ENCODE results near the gene METTL16.
A peak's percentile ranks its signal among the peaks of the same experiment; 100 is the strongest.
"Not testable (repeated sequence)": the region's sequence is repeated elsewhere in the genome, so short reads cannot be mapped to it uniquely, and the experiment has no call there.

Gene METTL16

DNA sequence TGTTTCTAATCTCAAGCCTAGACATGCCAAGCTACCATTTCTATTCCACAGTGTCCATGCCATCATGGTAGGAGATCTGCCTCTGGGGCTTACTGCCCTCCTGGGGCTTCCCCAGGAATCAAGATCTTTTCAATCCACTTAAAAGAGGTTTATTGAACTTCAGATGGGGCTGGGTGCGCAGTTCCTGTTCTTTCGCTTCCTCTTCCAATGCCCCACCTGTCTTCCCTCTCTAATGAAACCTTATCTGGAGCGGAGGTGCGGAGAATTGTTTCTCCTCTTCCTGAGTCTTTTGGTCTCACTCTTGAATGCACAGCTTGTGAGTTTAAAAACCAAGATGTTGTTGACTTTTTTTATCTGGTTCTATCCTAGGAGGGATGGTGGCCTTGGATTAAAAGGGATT is 30.4 kb upstream of the METTL16 start:
- Histone ChIP-seq H3K4me3 (ENCODE audit: insufficient read depth, low read depth, low read length, poor library complexity, severe bottlenecking) (no peak overlapping the region), H3K4me1 (ENCODE audit: control insufficient read depth, insufficient read depth, low read length, poor library complexity, severe bottlenecking) (no peaks in the 10 kb centered on the region), H3K27ac (ENCODE audit: insufficient read depth, low read length, poor library complexity, severe bottlenecking) (no peak overlapping the region), H3K9me3 (ENCODE audit: control insufficient read depth, low read length) (no peaks in the 10 kb centered on the region), H3K27me3 (replicated peaks; ENCODE audit: control insufficient read depth, insufficient read depth, low read length, poor library complexity, severe bottlenecking) (no peaks in the 10 kb centered on the region), H3K36me3 (ENCODE audit: control insufficient read depth, insufficient read depth, low read length) (no peaks in the 10 kb centered on the region)
- no peak for DNase-seq

DNA sequence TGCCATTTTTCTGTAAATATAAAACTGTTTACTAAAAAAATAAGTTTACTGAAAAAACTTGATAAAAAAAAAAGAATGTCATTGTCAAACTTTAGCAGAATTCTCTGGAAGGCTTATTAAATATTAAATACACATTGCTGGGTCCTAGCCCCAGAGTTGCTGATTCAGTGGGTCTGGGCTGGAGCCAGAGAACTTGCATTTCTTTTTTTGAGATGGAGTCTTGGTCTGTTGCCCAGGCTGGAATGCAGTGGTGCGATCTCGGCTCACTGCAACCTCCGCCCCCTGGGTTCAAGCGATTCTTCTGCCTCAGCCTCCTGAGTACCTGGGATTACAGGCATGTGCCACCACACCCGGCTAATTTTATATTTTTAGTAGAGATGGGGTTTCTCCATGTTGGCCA is 25.9 kb upstream of the METTL16 start:
- not testable (repeated sequence) for H3K27ac ChIP-seq (ENCODE audit: insufficient read depth, low read length, poor library complexity, severe bottlenecking); H3K4me1 ChIP-seq (ENCODE audit: control insufficient read depth, insufficient read depth, low read length, poor library complexity, severe bottlenecking); H3K36me3 ChIP-seq (ENCODE audit: control insufficient read depth, insufficient read depth, low read length); DNase-seq; H3K27me3 ChIP-seq (replicated peaks; ENCODE audit: control insufficient read depth, insufficient read depth, low read length, poor library complexity, severe bottlenecking); H3K9me3 ChIP-seq (ENCODE audit: control insufficient read depth, low read length); H3K4me3 ChIP-seq (ENCODE audit: insufficient read depth, low read depth, low read length, poor library complexity, severe bottlenecking)

- H3K9me3 ChIP-seq (ENCODE audit: control insufficient read depth, low read length): no peaks in the 10 kb centered on the region
- H3K36me3 ChIP-seq (ENCODE audit: control insufficient read depth, insufficient read depth, low read length): no peaks in the 10 kb centered on the region
- no peak overlapping the region for H3K27ac ChIP-seq (ENCODE audit: insufficient read depth, low read length, poor library complexity, severe bottlenecking)
- DNase-seq: no peak
- H3K4me1 ChIP-seq (ENCODE audit: control insufficient read depth, insufficient read depth, low read length, poor library complexity, severe bottlenecking): no peaks in the 10 kb centered on the region
- no peak overlapping the region for H3K4me3 ChIP-seq (ENCODE audit: insufficient read depth, low read depth, low read length, poor library complexity, severe bottlenecking)
- no peaks in the 10 kb centered on the region for H3K27me3 ChIP-seq (replicated peaks; ENCODE audit: control insufficient read depth, insufficient read depth, low read length, poor library complexity, severe bottlenecking)
Observed at GRCh38 chr17:2532146-2532720, 20.5 kb upstream of the METTL16 start.

- not testable (repeated sequence) for H3K36me3 ChIP-seq (ENCODE audit: control insufficient read depth, insufficient read depth, low read length); H3K4me1 ChIP-seq (ENCODE audit: control insufficient read depth, insufficient read depth, low read length, poor library complexity, severe bottlenecking); H3K27me3 ChIP-seq (replicated peaks; ENCODE audit: control insufficient read depth, insufficient read depth, low read length, poor library complexity, severe bottlenecking); H3K27ac ChIP-seq (ENCODE audit: insufficient read depth, low read length, poor library complexity, severe bottlenecking); H3K9me3 ChIP-seq (ENCODE audit: control insufficient read depth, low read length); DNase-seq; H3K4me3 ChIP-seq (ENCODE audit: insufficient read depth, low read depth, low read length, poor library complexity, severe bottlenecking)
Observed at GRCh38 chr17:2531243-2531954, 19.7 kb upstream of the METTL16 start.

GRCh38 chr17:2521775-2522410 is 10.2 kb upstream of the METTL16 start:
- not testable (repeated sequence) for H3K9me3 ChIP-seq (ENCODE audit: control insufficient read depth, low read length); H3K27me3 ChIP-seq (replicated peaks; ENCODE audit: control insufficient read depth, insufficient read depth, low read length, poor library complexity, severe bottlenecking); H3K27ac ChIP-seq (ENCODE audit: insufficient read depth, low read length, poor library complexity, severe bottlenecking); DNase-seq; H3K36me3 ChIP-seq (ENCODE audit: control insufficient read depth, insufficient read depth, low read length); H3K4me1 ChIP-seq (ENCODE audit: control insufficient read depth, insufficient read depth, low read length, poor library complexity, severe bottlenecking); H3K4me3 ChIP-seq (ENCODE audit: insufficient read depth, low read depth, low read length, poor library complexity, severe bottlenecking)

DNA sequence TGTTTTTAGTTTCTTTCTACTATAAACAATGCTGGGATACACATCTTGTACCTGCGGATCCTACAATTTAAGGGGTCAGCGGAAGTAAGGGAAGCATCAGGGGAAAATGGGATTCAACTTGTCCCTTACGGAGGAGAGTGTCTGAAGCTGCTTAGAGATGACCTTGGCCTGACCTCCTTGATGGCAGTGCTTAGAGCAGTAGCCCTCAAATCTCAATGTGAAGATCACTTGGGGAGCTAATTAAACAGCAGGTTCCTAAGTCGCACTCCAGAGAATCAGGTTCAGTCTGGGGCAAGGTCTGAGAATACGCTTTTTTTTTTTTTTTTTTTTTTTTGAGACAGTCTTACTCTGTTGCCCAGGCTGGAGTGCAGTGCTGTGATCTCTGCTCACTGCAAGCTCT is 9.6 kb upstream of the METTL16 start:
- DNase-seq: no peak
- Histone ChIP-seq H3K27ac (ENCODE audit: insufficient read depth, low read length, poor library complexity, severe bottlenecking) (no peak overlapping the region), H3K9me3 (ENCODE audit: control insufficient read depth, low read length) (no peaks in the 10 kb centered on the region), H3K27me3 (replicated peaks; ENCODE audit: control insufficient read depth, insufficient read depth, low read length, poor library complexity, severe bottlenecking) (no peaks in the 10 kb centered on the region), H3K36me3 (ENCODE audit: control insufficient read depth, insufficient read depth, low read length) (no peaks in the 10 kb centered on the region), H3K4me3 (ENCODE audit: insufficient read depth, low read depth, low read length, poor library complexity, severe bottlenecking) (no peak overlapping the region), H3K4me1 (ENCODE audit: control insufficient read depth, insufficient read depth, low read length, poor library complexity, severe bottlenecking) (no peaks in the 10 kb centered on the region)

GRCh38 chr17:2517539-2517938 is 5.9 kb upstream of the METTL16 start:
- Histone ChIP-seq H3K4me1 (ENCODE audit: control insufficient read depth, insufficient read depth, low read length, poor library complexity, severe bottlenecking) (no peaks in the 10 kb centered on the region), H3K27ac (ENCODE audit: insufficient read depth, low read length, poor library complexity, severe bottlenecking) (no peak overlapping the region), H3K36me3 (ENCODE audit: control insufficient read depth, insufficient read depth, low read length) (no peaks in the 10 kb centered on the region), H3K9me3 (ENCODE audit: control insufficient read depth, low read length) (no peaks in the 10 kb centered on the region), H3K27me3 (replicated peaks; ENCODE audit: control insufficient read depth, insufficient read depth, low read length, poor library complexity, severe bottlenecking) (no peaks in the 10 kb centered on the region), H3K4me3 (ENCODE audit: insufficient read depth, low read depth, low read length, poor library complexity, severe bottlenecking) (no peak overlapping the region)
- no peak for DNase-seq

DNA sequence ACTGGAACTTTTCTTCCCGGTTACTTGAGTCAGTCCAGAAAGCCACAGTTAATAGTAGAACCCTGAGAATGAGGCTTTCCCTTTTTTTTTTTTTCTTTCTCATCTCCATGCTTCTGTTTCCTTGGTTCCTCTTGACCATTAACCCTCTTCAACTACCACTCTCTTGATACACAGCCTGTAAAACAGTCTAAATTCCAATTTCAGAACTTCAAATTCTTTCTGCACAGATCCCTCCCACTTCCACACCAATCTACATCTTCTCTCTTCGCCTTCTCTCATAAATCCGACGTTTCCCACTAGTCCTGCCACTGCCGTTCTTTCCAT is 588 bp downstream of the METTL16 start:
- Histone ChIP-seq H3K9me3 (ENCODE audit: control insufficient read depth, low read length) (no peaks in the 10 kb centered on the region), H3K4me3 (ENCODE audit: insufficient read depth, low read depth, low read length, poor library complexity, severe bottlenecking) (peak overlapping the region; percentile 57), H3K4me1 (ENCODE audit: control insufficient read depth, insufficient read depth, low read length, poor library complexity, severe bottlenecking) (peaks cover 11% of the 10 kb centered on the region), H3K27me3 (replicated peaks; ENCODE audit: control insufficient read depth, insufficient read depth, low read length, poor library complexity, severe bottlenecking) (no peaks in the 10 kb centered on the region), H3K36me3 (ENCODE audit: control insufficient read depth, insufficient read depth, low read length) (no peaks in the 10 kb centered on the region), H3K27ac (ENCODE audit: insufficient read depth, low read length, poor library complexity, severe bottlenecking) (peak overlapping the region; percentile 90)
- DNase-seq: no peak

GRCh38 chr17:2510559-2510958 is 1.1 kb downstream of the METTL16 start:
- Histone ChIP-seq H3K27ac (ENCODE audit: insufficient read depth, low read length, poor library complexity, severe bottlenecking) (no peak overlapping the region), H3K36me3 (ENCODE audit: control insufficient read depth, insufficient read depth, low read length) (peaks cover 2% of the 10 kb centered on the region), H3K4me3 (ENCODE audit: insufficient read depth, low read depth, low read length, poor library complexity, severe bottlenecking) (peak overlapping the region; percentile 57), H3K4me1 (ENCODE audit: control insufficient read depth, insufficient read depth, low read length, poor library complexity, severe bottlenecking) (peaks cover 11% of the 10 kb centered on the region), H3K9me3 (ENCODE audit: control insufficient read depth, low read length) (no peaks in the 10 kb centered on the region), H3K27me3 (replicated peaks; ENCODE audit: control insufficient read depth, insufficient read depth, low read length, poor library complexity, severe bottlenecking) (no peaks in the 10 kb centered on the region)
- no peak for DNase-seq

DNA sequence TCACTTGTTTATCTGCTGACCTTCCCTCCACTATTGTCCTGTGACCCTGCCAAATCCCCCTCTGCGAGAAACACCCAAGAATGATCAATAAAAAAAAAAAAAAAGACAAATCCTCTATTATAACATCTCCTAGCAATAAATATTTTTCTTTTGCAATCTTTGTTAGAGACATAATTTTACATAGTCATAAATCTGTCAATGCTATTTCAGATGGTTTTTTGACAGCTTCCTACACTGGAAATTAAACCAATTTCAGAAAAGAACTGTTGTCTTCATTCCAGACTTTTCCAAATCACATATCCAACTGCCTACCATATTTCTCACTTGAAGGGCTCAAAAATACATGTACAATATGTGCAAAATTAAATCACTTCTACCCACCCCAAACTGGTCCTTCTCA is 3.7 kb downstream of the METTL16 start:
- Histone ChIP-seq H3K36me3 (ENCODE audit: control insufficient read depth, insufficient read depth, low read length) (peaks cover 7% of the 10 kb centered on the region), H3K4me3 (ENCODE audit: insufficient read depth, low read depth, low read length, poor library complexity, severe bottlenecking) (no peak overlapping the region), H3K4me1 (ENCODE audit: control insufficient read depth, insufficient read depth, low read length, poor library complexity, severe bottlenecking) (peaks cover 11% of the 10 kb centered on the region), H3K9me3 (ENCODE audit: control insufficient read depth, low read length) (no peaks in the 10 kb centered on the region), H3K27ac (ENCODE audit: insufficient read depth, low read length, poor library complexity, severe bottlenecking) (no peak overlapping the region), H3K27me3 (replicated peaks; ENCODE audit: control insufficient read depth, insufficient read depth, low read length, poor library complexity, severe bottlenecking) (no peaks in the 10 kb centered on the region)
- no peak for DNase-seq

Data from effector memory CD4-positive, alpha-beta T cell (primary cell).